ENCODE data around the gene INPP5D. TPM values are rescaled to one million over a fixed set of nuclear protein-coding genes. Genes with fewer than 3 reads are reported as not detected.

Gene INPP5D
- total and polyA plus RNA-seq, 3 donors from 2014 or later, result 5.7 to 12.7 (median 11.2) TPM

- DNase-seq, result no peak
- Histone ChIP-seq H3K4me1 (no peaks in the 10 kb centered on the region), H3K9me3 (no peaks in the 10 kb centered on the region), H3K4me3 (no peak overlapping the region), H3K27me3 (no peaks in the 10 kb centered on the region), H3K36me3 (ENCODE audit: low read depth, missing control alignments) (no peaks in the 10 kb centered on the region), H3K27ac (no peak overlapping the region)
- WGBS, 2 donors, result 54 to 56% methylated on average over 6 to 7 of the region's 7 CpGs
- no peak for TF ChIP-seq CTCF (IDR thresholded peaks at IDR 0.05)
- TF ChIP-seq POLR2A (IDR thresholded peaks at IDR 0.05), result no peak
- intact Hi-C loops (cut with DNase I; ENCODE audit: low total_unique reads), result no loop called here
These were observed 70.4 kb downstream of the INPP5D start for GRCh38 chr2:233130481-233131020.

GRCh38 chr2:233131936-233132720, 72.0 kb downstream of the INPP5D start:
- H3K36me3 ChIP-seq (ENCODE audit: low read depth, missing control alignments), result no peaks in the 10 kb centered on the region
- intact Hi-C loops (cut with DNase I; ENCODE audit: low total_unique reads), result no loop called here
- H3K9me3 ChIP-seq, result no peaks in the 10 kb centered on the region
- TF ChIP-seq CTCF (IDR thresholded peaks at IDR 0.05) (no peak), POLR2A (IDR thresholded peaks at IDR 0.05) (no peak)
- 75 to 79% methylated on average over 9 of the region's 9 CpGs for WGBS, 2 donors
- H3K27ac ChIP-seq, result no peak overlapping the region
- no peak for DNase-seq
- no peaks in the 10 kb centered on the region for H3K27me3 ChIP-seq
- H3K4me3 ChIP-seq, result no peak overlapping the region
- H3K4me1 ChIP-seq, result no peaks in the 10 kb centered on the region

- TF ChIP-seq POLR2A (IDR thresholded peaks at IDR 0.05) (no peak), CTCF (IDR thresholded peaks at IDR 0.05) (no peak)
- WGBS, 2 donors, result 60 to 80% methylated on average over 1 of the region's 1 CpG
- H3K27me3 ChIP-seq, result no peaks in the 10 kb centered on the region
- no peaks in the 10 kb centered on the region for H3K4me1 ChIP-seq
- no peak overlapping the region for H3K27ac ChIP-seq
- no peak for DNase-seq
- H3K36me3 ChIP-seq (ENCODE audit: low read depth, missing control alignments), result no peaks in the 10 kb centered on the region
- H3K4me3 ChIP-seq, result no peak overlapping the region
- no peaks in the 10 kb centered on the region for H3K9me3 ChIP-seq
- intact Hi-C loops (cut with DNase I; ENCODE audit: low total_unique reads), result no loop called here
These were observed 73.1 kb downstream of the INPP5D start for GRCh38 chr2:233133239-233133638.

- Histone ChIP-seq H3K36me3 (ENCODE audit: low read depth, missing control alignments) (no peaks in the 10 kb centered on the region), H3K9me3 (no peaks in the 10 kb centered on the region)
- TF ChIP-seq CTCF (IDR thresholded peaks at IDR 0.05) (no peak), POLR2A (IDR thresholded peaks at IDR 0.05) (no peak)
These were observed 75.3 kb downstream of the INPP5D start for GRCh38 chr2:233135421-233135820.

More at GRCh38 chr2:233135421-233135820, 75.3 kb downstream of the INPP5D start:
- WGBS, 2 donors, result 90 to 94% methylated on average over 1 of the region's 1 CpG
- Histone ChIP-seq H3K4me1 (no peaks in the 10 kb centered on the region), H3K27me3 (no peaks in the 10 kb centered on the region), H3K27ac (no peak overlapping the region), H3K4me3 (no peak overlapping the region)
- no peak for DNase-seq
- intact Hi-C loops (cut with DNase I; ENCODE audit: low total_unique reads), result no loop called here

Data from testis (tissue), 3 donors.